ENCODE results near the gene GARIN1A. TPM values are rescaled to one million over a fixed set of nuclear protein-coding genes. Genes with fewer than 3 reads are reported as not detected.
"Not testable (repeated sequence)": the region's sequence is repeated elsewhere in the genome, so short reads cannot be mapped to it uniquely, and the experiment has no call there.

GARIN1A gene
- total and polyA plus RNA-seq, 2 donors (not counting 1 experiment from before 2014, with no cell fraction given), result 0.70 to 2.2 TPM

DNA sequence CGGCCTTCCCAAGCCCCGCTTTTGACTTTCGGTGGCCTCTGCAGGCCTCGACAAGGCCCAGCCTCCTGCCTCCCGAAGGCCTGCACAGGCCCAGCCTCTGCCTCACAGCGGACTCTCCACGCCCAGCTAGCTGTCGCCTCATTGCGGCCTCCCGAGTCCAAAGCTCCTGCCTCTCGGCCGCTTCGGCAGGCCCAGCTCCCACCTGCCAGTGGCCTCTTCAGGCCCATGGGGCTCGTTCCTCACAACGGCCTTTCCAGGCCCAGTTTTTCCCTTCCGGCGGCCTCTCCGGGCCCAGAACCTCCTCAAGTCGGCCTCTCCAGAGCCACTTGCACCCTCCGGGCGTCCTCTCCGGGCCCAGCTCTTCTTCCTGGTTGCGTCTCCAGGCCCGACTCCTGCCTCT lies 19.5 kb upstream of the GARIN1A start:
- not testable (repeated sequence) for H3K9ac ChIP-seq (ENCODE audit: low read length); H3K9me3 Mint-ChIP-seq (ENCODE audit: insufficient read depth); H3K27ac Mint-ChIP-seq

DNA sequence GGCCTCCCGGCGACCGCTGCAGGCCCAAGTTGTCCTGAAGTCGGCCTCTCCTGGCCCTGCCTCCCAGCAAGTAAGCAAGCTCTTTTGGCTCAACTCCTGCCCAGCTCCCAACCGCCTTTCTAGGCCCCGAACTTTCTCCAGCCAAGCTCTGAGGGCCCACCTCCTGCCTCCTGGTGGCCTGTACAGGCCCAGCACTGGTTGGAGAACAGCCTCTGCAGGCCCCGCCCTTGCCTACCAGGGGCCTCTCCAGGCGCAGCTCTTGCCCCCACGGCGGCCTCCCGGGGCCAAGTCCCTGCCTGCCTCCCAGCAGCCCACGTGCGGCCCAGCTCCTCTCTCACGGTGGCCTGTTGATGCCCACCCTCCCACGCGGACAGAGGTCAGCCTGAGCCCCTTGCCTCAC lies 18.9 kb upstream of the GARIN1A start:
- H3K4me2 ChIP-seq (replicated peaks; ENCODE audit: low read depth, low read length, poor library complexity, severe bottlenecking); H2AFZ ChIP-seq (ENCODE audit: insufficient read depth, low read depth, low read length, poor library complexity, severe bottlenecking); DNase-seq; ATAC-seq (ENCODE audit: low read depth); H3K9me3 Mint-ChIP-seq (ENCODE audit: insufficient read depth); H3K9me3 ChIP-seq (ENCODE audit: control extremely low read depth in 1 of 3, control insufficient read depth in 2 of 3, insufficient read depth in 1 of 3, low read length in 2 of 3); H4K20me1 ChIP-seq (ENCODE audit: control insufficient read depth, insufficient read depth, low read length, poor library complexity, severe bottlenecking); H3K27me3 ChIP-seq (replicated peaks in 1 of 4; ENCODE audit: control extremely low read depth in 1 of 4, control insufficient read depth in 3 of 4, insufficient read depth in 4 of 4, low read length in 3 of 4); H3K4me3 ChIP-seq (ENCODE audit: control extremely low read depth in 1 of 5, extremely low read depth in 1 of 5, insufficient read depth in 1 of 5, low read depth in 2 of 5, low read length in 4 of 5); H3K27ac ChIP-seq (ENCODE audit: low read length in 2 of 2); H3K36me3 ChIP-seq (replicated peaks in 1 of 2; ENCODE audit: control extremely low read depth in 1 of 2, control insufficient read depth in 1 of 2, extremely low read depth in 1 of 2, insufficient read depth in 2 of 2, low read length in 1 of 2); intact Hi-C loops (cut with micrococcal nuclease); CTCF ChIA-PET; H3K27ac Mint-ChIP-seq; H3K79me2 ChIP-seq (ENCODE audit: control insufficient read depth, insufficient read depth, low read length); H3K27me3 Mint-ChIP-seq; H3K4me1 ChIP-seq (ENCODE audit: control insufficient read depth in 2 of 2, insufficient read depth in 2 of 2, low read length in 2 of 2); H3K4me1 Mint-ChIP-seq; H3K4me3 Mint-ChIP-seq; H3K9ac ChIP-seq (ENCODE audit: low read length); POLR2A ChIA-PET: not testable (repeated sequence)
- WGBS (ENCODE audit: insufficient coverage), result 97% methylated on average over 16 of the region's 16 CpGs

More for the DNA sequence above, 19.5 kb upstream of the GARIN1A start:
- H3K4me2 ChIP-seq (replicated peaks; ENCODE audit: low read depth, low read length, poor library complexity, severe bottlenecking); H3K4me3 Mint-ChIP-seq; CTCF ChIA-PET; H3K79me2 ChIP-seq (ENCODE audit: control insufficient read depth, insufficient read depth, low read length); intact Hi-C loops (cut with micrococcal nuclease); H3K27me3 Mint-ChIP-seq; H3K4me1 Mint-ChIP-seq; H3K36me3 ChIP-seq (replicated peaks in 1 of 2; ENCODE audit: control extremely low read depth in 1 of 2, control insufficient read depth in 1 of 2, extremely low read depth in 1 of 2, insufficient read depth in 2 of 2, low read length in 1 of 2); H3K27ac ChIP-seq (ENCODE audit: low read length in 2 of 2); DNase-seq; H3K27me3 ChIP-seq (replicated peaks in 1 of 4; ENCODE audit: control extremely low read depth in 1 of 4, control insufficient read depth in 3 of 4, insufficient read depth in 4 of 4, low read length in 3 of 4); H3K4me3 ChIP-seq (ENCODE audit: control extremely low read depth in 1 of 5, extremely low read depth in 1 of 5, insufficient read depth in 1 of 5, low read depth in 2 of 5, low read length in 4 of 5); H4K20me1 ChIP-seq (ENCODE audit: control insufficient read depth, insufficient read depth, low read length, poor library complexity, severe bottlenecking); H3K4me1 ChIP-seq (ENCODE audit: control insufficient read depth in 2 of 2, insufficient read depth in 2 of 2, low read length in 2 of 2); POLR2A ChIA-PET; ATAC-seq (ENCODE audit: low read depth); H2AFZ ChIP-seq (ENCODE audit: insufficient read depth, low read depth, low read length, poor library complexity, severe bottlenecking); H3K9me3 ChIP-seq (ENCODE audit: control extremely low read depth in 1 of 3, control insufficient read depth in 2 of 3, insufficient read depth in 1 of 3, low read length in 2 of 3): not testable (repeated sequence)
- 99% methylated on average over 9 of the region's 24 CpGs for WGBS (ENCODE audit: insufficient coverage)

GRCh38 chr7:128654080-128654479 lies 18.0 kb upstream of the GARIN1A start:
- not testable (repeated sequence) for H3K27me3 Mint-ChIP-seq

DNA sequence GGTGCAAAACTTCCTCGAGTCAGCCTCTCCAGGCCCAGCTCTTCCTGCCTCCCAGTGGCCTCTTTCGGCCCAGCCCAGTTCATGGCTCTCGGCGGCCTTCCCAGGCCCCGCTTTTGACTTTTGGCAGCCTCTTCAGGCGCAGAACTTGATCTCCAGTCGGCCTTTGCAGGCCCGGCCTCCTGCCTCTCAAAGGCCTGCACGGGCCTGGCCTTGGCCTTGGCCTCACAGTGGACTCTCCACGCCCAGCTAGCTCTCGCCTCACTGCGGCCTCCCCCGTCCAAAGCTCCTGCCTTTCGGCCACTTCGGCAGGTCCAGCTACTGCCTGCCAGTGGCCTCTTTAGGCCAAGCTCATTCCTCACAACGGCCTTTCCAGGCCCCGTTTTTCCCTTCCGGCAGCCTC lies 17.6 kb upstream of the GARIN1A start:
- intact Hi-C loops (cut with micrococcal nuclease); H3K79me2 ChIP-seq (ENCODE audit: control insufficient read depth, insufficient read depth, low read length); H3K27ac ChIP-seq (ENCODE audit: low read length in 2 of 2); H3K27me3 Mint-ChIP-seq; H3K4me3 Mint-ChIP-seq; H3K9me3 ChIP-seq (ENCODE audit: control extremely low read depth in 1 of 3, control insufficient read depth in 2 of 3, insufficient read depth in 1 of 3, low read length in 2 of 3); H3K4me1 Mint-ChIP-seq; H4K20me1 ChIP-seq (ENCODE audit: control insufficient read depth, insufficient read depth, low read length, poor library complexity, severe bottlenecking); H3K27ac Mint-ChIP-seq; H3K4me3 ChIP-seq (ENCODE audit: control extremely low read depth in 1 of 5, extremely low read depth in 1 of 5, insufficient read depth in 1 of 5, low read depth in 2 of 5, low read length in 4 of 5); H3K4me1 ChIP-seq (ENCODE audit: control insufficient read depth in 2 of 2, insufficient read depth in 2 of 2, low read length in 2 of 2); POLR2A ChIA-PET; H2AFZ ChIP-seq (ENCODE audit: insufficient read depth, low read depth, low read length, poor library complexity, severe bottlenecking); H3K9ac ChIP-seq (ENCODE audit: low read length); H3K27me3 ChIP-seq (replicated peaks in 1 of 4; ENCODE audit: control extremely low read depth in 1 of 4, control insufficient read depth in 3 of 4, insufficient read depth in 4 of 4, low read length in 3 of 4); CTCF ChIA-PET; H3K36me3 ChIP-seq (replicated peaks in 1 of 2; ENCODE audit: control extremely low read depth in 1 of 2, control insufficient read depth in 1 of 2, extremely low read depth in 1 of 2, insufficient read depth in 2 of 2, low read length in 1 of 2); H3K9me3 Mint-ChIP-seq (ENCODE audit: insufficient read depth); DNase-seq; H3K4me2 ChIP-seq (replicated peaks; ENCODE audit: low read depth, low read length, poor library complexity, severe bottlenecking); ATAC-seq (ENCODE audit: low read depth): not testable (repeated sequence)
- WGBS (ENCODE audit: insufficient coverage), result 98% methylated on average over 13 of the region's 18 CpGs

More at GRCh38 chr7:128654080-128654479, 18.0 kb upstream of the GARIN1A start:
- H3K27me3 ChIP-seq (replicated peaks in 1 of 4; ENCODE audit: control extremely low read depth in 1 of 4, control insufficient read depth in 3 of 4, insufficient read depth in 4 of 4, low read length in 3 of 4); H3K9me3 Mint-ChIP-seq (ENCODE audit: insufficient read depth); H3K27ac Mint-ChIP-seq; DNase-seq; intact Hi-C loops (cut with micrococcal nuclease); H2AFZ ChIP-seq (ENCODE audit: insufficient read depth, low read depth, low read length, poor library complexity, severe bottlenecking); H3K9me3 ChIP-seq (ENCODE audit: control extremely low read depth in 1 of 3, control insufficient read depth in 2 of 3, insufficient read depth in 1 of 3, low read length in 2 of 3); H3K79me2 ChIP-seq (ENCODE audit: control insufficient read depth, insufficient read depth, low read length); H4K20me1 ChIP-seq (ENCODE audit: control insufficient read depth, insufficient read depth, low read length, poor library complexity, severe bottlenecking); H3K4me1 ChIP-seq (ENCODE audit: control insufficient read depth in 2 of 2, insufficient read depth in 2 of 2, low read length in 2 of 2); ATAC-seq (ENCODE audit: low read depth); CTCF ChIA-PET; H3K36me3 ChIP-seq (replicated peaks in 1 of 2; ENCODE audit: control extremely low read depth in 1 of 2, control insufficient read depth in 1 of 2, extremely low read depth in 1 of 2, insufficient read depth in 2 of 2, low read length in 1 of 2); H3K4me3 ChIP-seq (ENCODE audit: control extremely low read depth in 1 of 5, extremely low read depth in 1 of 5, insufficient read depth in 1 of 5, low read depth in 2 of 5, low read length in 4 of 5); H3K4me1 Mint-ChIP-seq; H3K4me3 Mint-ChIP-seq; H3K4me2 ChIP-seq (replicated peaks; ENCODE audit: low read depth, low read length, poor library complexity, severe bottlenecking); H3K9ac ChIP-seq (ENCODE audit: low read length); H3K27ac ChIP-seq (ENCODE audit: low read length in 2 of 2); POLR2A ChIA-PET: not testable (repeated sequence)
- WGBS (ENCODE audit: insufficient coverage), result 95% methylated on average over 6 of the region's 19 CpGs
